ENCODE results near the gene PPT1.

The PPT1 gene

DNA sequence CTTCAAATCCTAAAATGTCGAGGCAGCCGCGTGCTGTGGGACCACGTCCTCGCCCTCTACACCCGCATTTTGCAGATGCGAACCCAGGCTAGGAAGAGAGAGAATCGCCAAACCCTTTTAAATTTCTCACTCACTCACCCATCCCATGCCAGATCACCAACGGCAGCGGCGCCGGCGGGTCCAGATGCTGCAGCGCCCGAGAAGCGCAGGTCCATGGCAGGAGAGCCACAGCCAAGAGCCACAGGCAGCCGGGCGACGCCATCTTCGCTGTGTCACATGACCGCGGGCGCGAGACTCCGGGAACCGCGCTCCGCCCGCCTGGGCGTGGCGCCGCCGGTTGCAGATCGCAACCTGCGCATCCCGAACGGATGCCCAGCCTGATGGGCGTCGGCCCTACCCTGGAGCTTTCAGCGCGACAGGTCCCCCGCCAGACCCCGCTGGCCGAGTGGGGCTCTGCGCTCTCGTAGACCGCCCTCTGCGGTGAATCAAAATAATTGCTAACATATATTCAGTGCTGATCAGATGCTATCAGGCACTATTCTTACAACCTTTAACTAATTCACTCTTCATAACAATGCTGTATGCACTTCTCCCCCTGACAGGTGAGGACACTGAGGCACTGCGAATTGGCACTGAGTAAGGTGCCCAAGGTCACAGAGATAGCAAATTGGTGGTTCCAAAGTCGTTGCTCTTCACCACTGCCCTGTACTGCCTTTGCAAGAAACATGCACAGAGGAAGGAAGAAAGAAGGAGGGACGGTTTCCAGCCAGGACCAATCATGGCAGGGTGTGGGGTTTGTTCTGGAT is at the start of gene PPT1:
PPT1 (minus strand) TSS at position 276 of the 806 bp plus-strand sequence; CDS start at position 262, 14 bp downstream.
- H3K4me3 ChIP-seq (ENCODE audit: low read depth, low read length) = peak within 1 kb of the TSS; percentile 83
- TF ChIP-seq, protein P1, sequence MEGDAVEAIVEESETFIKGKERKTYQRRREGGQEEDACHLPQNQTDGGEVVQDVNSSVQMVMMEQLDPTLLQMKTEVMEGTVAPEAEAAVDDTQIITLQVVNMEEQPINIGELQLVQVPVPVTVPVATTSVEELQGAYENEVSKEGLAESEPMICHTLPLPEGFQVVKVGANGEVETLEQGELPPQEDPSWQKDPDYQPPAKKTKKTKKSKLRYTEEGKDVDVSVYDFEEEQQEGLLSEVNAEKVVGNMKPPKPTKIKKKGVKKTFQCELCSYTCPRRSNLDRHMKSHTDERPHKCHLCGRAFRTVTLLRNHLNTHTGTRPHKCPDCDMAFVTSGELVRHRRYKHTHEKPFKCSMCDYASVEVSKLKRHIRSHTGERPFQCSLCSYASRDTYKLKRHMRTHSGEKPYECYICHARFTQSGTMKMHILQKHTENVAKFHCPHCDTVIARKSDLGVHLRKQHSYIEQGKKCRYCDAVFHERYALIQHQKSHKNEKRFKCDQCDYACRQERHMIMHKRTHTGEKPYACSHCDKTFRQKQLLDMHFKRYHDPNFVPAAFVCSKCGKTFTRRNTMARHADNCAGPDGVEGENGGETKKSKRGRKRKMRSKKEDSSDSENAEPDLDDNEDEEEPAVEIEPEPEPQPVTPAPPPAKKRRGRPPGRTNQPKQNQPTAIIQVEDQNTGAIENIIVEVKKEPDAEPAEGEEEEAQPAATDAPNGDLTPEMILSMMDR (IDR thresholded peaks at IDR 0.05; ENCODE audit: low read depth, low read length) = no peak
- TF ChIP-seq MAX (IDR thresholded peaks at IDR 0.05; ENCODE audit: low read depth, low read length) = peak; percentile 42; the same call in 1 of the 2 replicates
- TF ChIP-seq POLR2A (IDR thresholded peaks at IDR 0.05; ENCODE audit: extremely low read depth, insufficient read length) = peak; percentile 51
- peak; percentile 9 for TF ChIP-seq MYC (IDR thresholded peaks at IDR 0.05; ENCODE audit: low read depth, low read length)
- DNase-seq (ENCODE audit: low read depth) = peak; percentile 79

GRCh38 chr1:40143891-40144575 is 47.0 kb upstream of the PPT1 start:
- peak; percentile 73 for DNase-seq (ENCODE audit: low read depth)
- no peak for TF ChIP-seq MYC (IDR thresholded peaks at IDR 0.05; ENCODE audit: low read depth, low read length)
- no peak for TF ChIP-seq POLR2A (IDR thresholded peaks at IDR 0.05; ENCODE audit: extremely low read depth, insufficient read length)
- TF ChIP-seq, protein P1 (IDR thresholded peaks at IDR 0.05; ENCODE audit: low read depth, low read length) = peak; percentile 88
- no peak for TF ChIP-seq MAX (IDR thresholded peaks at IDR 0.05; ENCODE audit: low read depth, low read length)
- H3K4me3 ChIP-seq (ENCODE audit: low read depth, low read length) = no peak overlapping the region

DNA sequence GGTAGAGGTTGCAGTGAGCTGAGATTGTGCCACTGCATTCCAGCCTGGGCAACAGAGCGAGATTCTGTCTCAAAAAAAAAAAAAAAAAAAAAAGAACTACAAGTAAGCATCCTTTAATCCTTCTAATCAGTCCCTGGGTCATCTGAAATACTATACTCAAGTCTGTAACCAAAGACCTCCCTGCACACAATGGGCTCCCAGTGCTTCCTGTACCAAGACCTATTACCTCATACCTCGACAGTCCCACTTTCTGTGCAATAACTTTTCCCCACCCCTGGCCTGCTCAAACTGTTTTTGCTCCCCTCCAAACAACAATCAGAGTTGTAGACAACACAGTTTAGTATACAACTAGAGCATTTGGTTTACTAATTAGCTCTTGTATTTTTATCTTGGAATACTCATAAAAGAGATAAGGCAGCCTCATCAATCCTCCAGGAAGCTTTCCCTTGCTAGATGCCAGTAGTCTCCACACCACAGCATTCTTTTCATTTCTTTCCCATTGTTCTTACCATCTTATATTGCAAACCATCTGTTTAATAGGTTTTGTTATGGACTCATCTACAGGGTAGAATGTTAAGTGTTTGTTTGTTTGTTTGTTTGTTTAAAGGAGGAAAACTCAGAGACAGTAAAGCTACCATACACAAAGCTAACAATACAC is 45.0 kb upstream of the PPT1 start:
- no peak overlapping the region for H3K4me3 ChIP-seq (ENCODE audit: low read depth, low read length)
- DNase-seq (ENCODE audit: low read depth) = no peak
- TF ChIP-seq POLR2A (IDR thresholded peaks at IDR 0.05; ENCODE audit: extremely low read depth, insufficient read length) (no peak), MAX (IDR thresholded peaks at IDR 0.05; ENCODE audit: low read depth, low read length) (no peak), MYC (IDR thresholded peaks at IDR 0.05; ENCODE audit: low read depth, low read length) (no peak)
- TF ChIP-seq, protein P1 (IDR thresholded peaks at IDR 0.05; ENCODE audit: low read depth, low read length) = no peak

DNA sequence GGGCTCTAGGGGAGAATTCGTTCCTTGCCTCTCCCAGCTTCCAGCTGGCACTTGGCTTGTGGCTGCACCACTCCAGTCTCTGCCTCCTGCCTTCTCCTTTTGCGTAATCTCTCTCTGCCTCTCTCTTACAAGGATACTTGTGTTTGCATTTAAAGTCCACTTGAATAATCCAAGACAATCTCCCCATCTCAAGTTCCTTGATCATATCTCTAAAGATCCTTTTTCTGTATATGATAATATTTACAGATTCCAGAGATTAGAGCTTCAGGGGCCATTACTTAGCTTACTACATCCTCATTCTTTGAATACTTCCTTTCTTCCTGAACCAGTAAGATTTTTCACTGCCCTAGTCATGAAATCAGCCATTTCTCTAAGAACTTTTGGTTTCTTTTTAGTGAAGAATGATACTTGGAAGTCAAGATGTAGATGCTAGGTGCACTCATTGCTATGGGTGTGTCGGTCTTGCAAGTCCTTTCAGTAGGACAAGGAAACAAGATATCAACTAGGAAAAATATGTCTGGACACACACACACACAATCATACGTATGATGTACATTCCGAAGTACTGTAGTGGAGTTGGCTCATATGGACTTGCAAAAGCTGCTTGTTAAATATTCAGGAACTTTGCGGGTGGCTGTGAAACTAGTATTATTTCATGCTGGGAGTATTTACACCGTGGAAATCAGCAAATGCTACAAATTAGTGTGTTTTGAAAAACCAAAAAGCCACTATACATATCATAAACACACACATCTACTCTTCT is 43.3 kb upstream of the PPT1 start:
- DNase-seq (ENCODE audit: low read depth) = no peak
- H3K4me3 ChIP-seq (ENCODE audit: low read depth, low read length) = no peak overlapping the region
- no peak for TF ChIP-seq MAX (IDR thresholded peaks at IDR 0.05; ENCODE audit: low read depth, low read length)
- no peak for TF ChIP-seq POLR2A (IDR thresholded peaks at IDR 0.05; ENCODE audit: extremely low read depth, insufficient read length)
- no peak for TF ChIP-seq MYC (IDR thresholded peaks at IDR 0.05; ENCODE audit: low read depth, low read length)
- TF ChIP-seq, protein P1 (IDR thresholded peaks at IDR 0.05; ENCODE audit: low read depth, low read length) = no peak

DNA sequence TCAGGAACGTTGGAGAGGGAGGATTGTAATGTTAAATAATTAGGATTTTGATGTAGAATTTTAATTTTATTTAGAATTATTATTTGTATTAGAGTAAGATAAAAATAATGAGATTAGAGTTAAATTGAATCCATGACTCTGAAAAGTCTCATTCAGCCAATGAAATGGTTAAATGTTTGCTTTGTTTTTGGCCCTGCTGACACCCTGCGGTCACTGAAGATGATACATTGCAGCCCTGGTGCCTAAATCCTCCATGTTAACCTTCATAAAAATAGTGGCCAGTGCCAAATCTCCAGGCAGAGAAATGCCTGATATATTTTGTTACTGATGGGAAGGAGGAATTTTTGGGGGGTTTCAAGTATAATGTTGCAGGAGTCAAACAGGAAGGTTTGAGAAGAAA is 36.8 kb upstream of the PPT1 start:
- H3K4me3 ChIP-seq (ENCODE audit: low read depth, low read length) = no peak overlapping the region
- TF ChIP-seq MAX (IDR thresholded peaks at IDR 0.05; ENCODE audit: low read depth, low read length) (no peak), POLR2A (IDR thresholded peaks at IDR 0.05; ENCODE audit: extremely low read depth, insufficient read length) (no peak), MYC (IDR thresholded peaks at IDR 0.05; ENCODE audit: low read depth, low read length) (no peak)
- TF ChIP-seq, protein P1 (IDR thresholded peaks at IDR 0.05; ENCODE audit: low read depth, low read length) = no peak
- no peak for DNase-seq (ENCODE audit: low read depth)

All from NB4 (cell line).